ENCODE measurements around the gene RTCA. TPM values are rescaled to one million over a fixed set of nuclear protein-coding genes. Genes with fewer than 3 reads are reported as not detected.
"Not testable (repeated sequence)": the region's sequence is repeated elsewhere in the genome, so short reads cannot be mapped to it uniquely, and the experiment has no call there.

RTCA gene
- total RNA-seq, 1 donor from 2014 or later: 29.6 TPM

- H3K4me3 Mint-ChIP-seq: no peak overlapping the region
- H3K27ac Mint-ChIP-seq (ENCODE audit: unreplicated experiment): no peak overlapping the region
- peaks cover 30% of the 10 kb centered on the region for H3K36me3 Mint-ChIP-seq (ENCODE audit: low read depth)
- H3K27me3 Mint-ChIP-seq (ENCODE audit: low read depth): no peaks in the 10 kb centered on the region
- peaks cover 12% of the 10 kb centered on the region for H3K9me3 Mint-ChIP-seq
- peaks cover 14% of the 10 kb centered on the region for H3K4me1 Mint-ChIP-seq
- no peak for TF ChIP-seq CTCF (conservative IDR thresholded peaks at IDR 0.05)
- no peak for DNase-seq (ENCODE audit: low read depth, low spot score)
Measured at GRCh38 chr1:100261686-100262085, 4.3 kb upstream of the RTCA start.

GRCh38 chr1:100264081-100264480 is 1.9 kb upstream of the RTCA start:
- H3K9me3 Mint-ChIP-seq: peaks cover 12% of the 10 kb centered on the region
- DNase-seq (ENCODE audit: low read depth, low spot score); H3K27me3 Mint-ChIP-seq (ENCODE audit: low read depth); H3K27ac Mint-ChIP-seq (ENCODE audit: unreplicated experiment): not testable (repeated sequence)
- peak overlapping the region; percentile 84 for H3K4me3 Mint-ChIP-seq
- H3K4me1 Mint-ChIP-seq: peaks cover 27% of the 10 kb centered on the region
- H3K36me3 Mint-ChIP-seq (ENCODE audit: low read depth): peaks cover 33% of the 10 kb centered on the region

GRCh38 chr1:100265562-100265930 is 470 bp upstream of the RTCA start:
- Mint-ChIP-seq H3K9me3 (peaks cover 12% of the 10 kb centered on the region), H3K4me1 (peaks cover 31% of the 10 kb centered on the region), H3K27me3 (ENCODE audit: low read depth) (no peaks in the 10 kb centered on the region), H3K4me3 (peak overlapping the region; percentile 99), H3K36me3 (ENCODE audit: low read depth) (peaks cover 37% of the 10 kb centered on the region), H3K27ac (ENCODE audit: unreplicated experiment) (peak overlapping the region; percentile 98)
- no peak for DNase-seq (ENCODE audit: low read depth, low spot score)
- TF ChIP-seq CTCF (conservative IDR thresholded peaks at IDR 0.05): no peak

- H3K4me3 Mint-ChIP-seq: peak overlapping the region; percentile 99
- peaks cover 36% of the 10 kb centered on the region for H3K36me3 Mint-ChIP-seq (ENCODE audit: low read depth)
- no peak for DNase-seq (ENCODE audit: low read depth, low spot score)
- no peaks in the 10 kb centered on the region for H3K27me3 Mint-ChIP-seq (ENCODE audit: low read depth)
- TF ChIP-seq CTCF (conservative IDR thresholded peaks at IDR 0.05): no peak
- peak overlapping the region; percentile 98 for H3K27ac Mint-ChIP-seq (ENCODE audit: unreplicated experiment)
- peaks cover 9% of the 10 kb centered on the region for H3K9me3 Mint-ChIP-seq
- peaks cover 31% of the 10 kb centered on the region for H3K4me1 Mint-ChIP-seq
Measured at GRCh38 chr1:100266741-100267140, 725 bp downstream of the RTCA start.

- DNase-seq (ENCODE audit: low read depth, low spot score): no peak
- no peaks in the 10 kb centered on the region for H3K27me3 Mint-ChIP-seq (ENCODE audit: low read depth)
- H3K36me3 Mint-ChIP-seq (ENCODE audit: low read depth): peaks cover 38% of the 10 kb centered on the region
- peaks cover 9% of the 10 kb centered on the region for H3K9me3 Mint-ChIP-seq
- no peak overlapping the region for H3K27ac Mint-ChIP-seq (ENCODE audit: unreplicated experiment)
- TF ChIP-seq CTCF (conservative IDR thresholded peaks at IDR 0.05): no peak
- peaks cover 31% of the 10 kb centered on the region for H3K4me1 Mint-ChIP-seq
- peak overlapping the region; percentile 99 for H3K4me3 Mint-ChIP-seq
Measured at GRCh38 chr1:100267284-100267683, 1.3 kb downstream of the RTCA start.

- Mint-ChIP-seq H3K4me1 (peaks cover 31% of the 10 kb centered on the region), H3K27me3 (ENCODE audit: low read depth) (no peaks in the 10 kb centered on the region), H3K27ac (ENCODE audit: unreplicated experiment) (no peak overlapping the region), H3K36me3 (ENCODE audit: low read depth) (peaks cover 34% of the 10 kb centered on the region), H3K4me3 (peak overlapping the region; percentile 38), H3K9me3 (peaks cover 9% of the 10 kb centered on the region)
- DNase-seq (ENCODE audit: low read depth, low spot score): no peak
- TF ChIP-seq CTCF (conservative IDR thresholded peaks at IDR 0.05): no peak
Measured at GRCh38 chr1:100268202-100268601, 2.2 kb downstream of the RTCA start.
